RPMI8226 (cell line): ENCODE measurements around the gene KRT7.
"Not testable (repeated sequence)": the region's sequence is repeated elsewhere in the genome, so short reads cannot be mapped to it uniquely, and the experiment has no call there.

Experiments
- DNase-seq: peaks from one replicate; pipeline ENCODE4 v3.0.0-alpha.2; 2015

The KRT7 gene

DNA sequence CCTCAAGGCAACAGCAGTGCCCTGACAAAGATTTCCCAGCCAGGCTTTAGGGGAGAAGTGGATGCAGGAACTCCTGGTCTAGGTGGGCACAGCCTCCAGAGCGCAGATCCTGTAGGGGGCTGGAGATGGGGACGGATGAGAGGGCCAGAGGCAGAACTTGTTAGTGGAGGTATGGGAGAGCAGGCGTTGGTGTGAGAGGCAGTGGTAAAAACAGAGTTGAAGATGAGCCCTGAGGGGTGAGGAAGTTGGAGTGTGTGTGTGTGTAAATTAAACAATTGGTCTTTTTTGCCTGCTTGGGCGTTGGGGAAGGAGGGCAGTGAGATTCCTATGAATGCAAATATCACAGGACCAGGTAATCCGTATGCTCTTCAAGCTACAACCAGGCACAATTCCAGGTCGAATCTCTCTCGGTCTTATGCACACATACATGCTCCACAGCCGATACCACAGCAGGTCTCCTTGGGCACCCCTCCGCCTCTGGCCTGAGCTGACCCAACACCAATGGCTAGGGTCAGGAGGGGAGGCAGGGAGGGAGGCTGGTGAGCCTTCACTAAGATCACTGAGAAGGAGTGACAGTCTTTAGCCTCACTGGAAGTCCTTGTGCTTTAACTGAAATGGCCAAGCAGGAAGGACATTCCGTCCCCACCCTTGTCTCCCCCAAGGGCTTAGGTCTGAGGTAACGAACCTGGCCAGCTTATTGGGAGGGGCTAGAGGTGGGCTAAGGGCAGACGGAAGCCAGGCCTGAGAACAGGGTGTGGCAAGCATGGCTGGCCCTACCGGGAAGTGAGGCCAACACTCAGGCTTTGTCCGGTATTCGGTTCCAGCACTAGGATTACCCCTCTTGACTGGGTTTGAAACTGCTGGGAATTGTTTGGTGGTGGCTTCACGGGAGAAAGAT lies 1.5 kb upstream of the KRT7 start:
- DNase-seq, result no peak

DNA sequence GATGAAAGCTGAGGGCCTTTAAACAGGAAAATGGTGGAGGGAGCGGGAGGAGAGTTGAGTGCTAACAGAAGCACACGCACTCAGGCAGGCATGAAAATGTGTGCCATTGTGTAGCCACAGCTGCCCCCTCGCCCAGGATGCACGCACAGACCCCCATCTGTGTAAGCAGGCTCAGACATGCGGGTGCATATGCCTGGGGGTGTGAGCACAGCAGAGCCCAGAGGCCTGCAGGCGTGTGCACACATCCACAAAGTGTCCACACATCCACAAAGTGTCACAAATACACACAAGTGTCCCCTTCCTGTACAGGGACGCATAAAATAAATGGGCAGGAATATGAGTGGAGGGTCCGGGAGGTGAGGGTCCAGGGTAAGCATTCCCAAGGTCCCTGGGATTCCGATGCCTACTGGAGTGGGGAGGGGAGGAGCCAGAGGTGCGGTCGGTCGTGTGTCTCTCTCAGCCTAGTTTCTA lies 805 bp upstream of the KRT7 start:
- no peak for DNase-seq

GRCh38 chr12:52233462-52234207 lies 592 bp downstream of the KRT7 start:
- no peak for DNase-seq

- DNase-seq, result no peak
Observed at GRCh38 chr12:52234223-52234810, 1.3 kb downstream of the KRT7 start.

DNA sequence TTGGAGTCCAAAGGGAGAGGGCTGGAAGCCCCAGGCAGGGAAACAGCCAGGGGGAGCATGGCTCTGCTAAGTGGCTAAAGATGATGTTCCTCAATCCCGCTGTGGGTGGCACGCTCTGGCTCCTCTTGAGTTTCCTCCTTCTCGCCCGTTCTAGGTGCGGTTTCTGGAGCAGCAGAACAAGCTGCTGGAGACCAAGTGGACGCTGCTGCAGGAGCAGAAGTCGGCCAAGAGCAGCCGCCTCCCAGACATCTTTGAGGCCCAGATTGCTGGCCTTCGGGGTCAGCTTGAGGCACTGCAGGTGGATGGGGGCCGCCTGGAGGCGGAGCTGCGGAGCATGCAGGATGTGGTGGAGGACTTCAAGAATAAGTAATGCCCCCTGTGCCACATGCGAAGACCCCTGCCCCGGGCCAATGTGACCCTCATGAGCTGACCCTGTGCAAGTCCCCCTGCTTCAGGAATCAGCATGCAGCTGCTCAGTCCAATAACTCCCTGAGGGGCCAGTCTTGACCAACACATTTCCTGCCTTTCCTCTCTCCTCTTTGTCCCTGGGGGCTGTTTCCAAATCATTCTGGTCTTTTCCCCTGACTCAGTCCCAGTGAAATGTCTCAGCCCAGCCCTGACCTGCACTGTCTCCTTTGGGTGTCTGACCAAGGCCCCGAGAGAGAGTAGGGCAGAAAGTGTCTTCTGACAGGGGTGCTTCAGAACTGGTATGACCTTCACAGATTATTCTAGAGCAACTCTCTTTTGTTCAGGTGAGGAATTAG lies 2.1 kb downstream of the KRT7 start:
- no peak for DNase-seq

DNA sequence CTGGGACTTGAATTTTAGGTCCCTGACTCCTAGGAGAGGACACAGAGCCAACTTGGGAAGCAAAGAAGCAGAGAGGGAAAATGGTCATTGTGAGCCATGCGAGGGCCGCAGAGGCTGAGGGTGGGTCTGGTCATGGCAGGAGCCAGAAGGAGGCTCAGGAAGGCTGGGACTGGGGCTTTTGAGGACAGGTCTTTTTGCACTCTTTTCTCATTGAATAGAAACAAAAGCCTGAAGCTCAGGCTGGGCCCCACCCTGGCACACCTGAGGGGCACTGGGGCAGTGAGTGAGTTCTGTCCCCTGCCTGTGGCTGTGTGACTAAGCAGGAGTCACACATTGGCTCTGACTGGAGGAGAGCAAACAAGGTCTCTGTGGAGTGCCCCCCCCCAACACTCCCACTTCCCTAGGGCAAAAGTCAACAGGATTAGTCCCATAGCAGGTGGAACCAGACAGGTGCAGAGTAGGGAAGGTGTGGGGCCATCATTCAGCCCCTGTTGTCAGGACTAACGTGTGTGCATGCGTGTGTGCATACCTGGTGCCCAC lies 2.8 kb downstream of the KRT7 start:
- peak; percentile 42 for DNase-seq

DNA sequence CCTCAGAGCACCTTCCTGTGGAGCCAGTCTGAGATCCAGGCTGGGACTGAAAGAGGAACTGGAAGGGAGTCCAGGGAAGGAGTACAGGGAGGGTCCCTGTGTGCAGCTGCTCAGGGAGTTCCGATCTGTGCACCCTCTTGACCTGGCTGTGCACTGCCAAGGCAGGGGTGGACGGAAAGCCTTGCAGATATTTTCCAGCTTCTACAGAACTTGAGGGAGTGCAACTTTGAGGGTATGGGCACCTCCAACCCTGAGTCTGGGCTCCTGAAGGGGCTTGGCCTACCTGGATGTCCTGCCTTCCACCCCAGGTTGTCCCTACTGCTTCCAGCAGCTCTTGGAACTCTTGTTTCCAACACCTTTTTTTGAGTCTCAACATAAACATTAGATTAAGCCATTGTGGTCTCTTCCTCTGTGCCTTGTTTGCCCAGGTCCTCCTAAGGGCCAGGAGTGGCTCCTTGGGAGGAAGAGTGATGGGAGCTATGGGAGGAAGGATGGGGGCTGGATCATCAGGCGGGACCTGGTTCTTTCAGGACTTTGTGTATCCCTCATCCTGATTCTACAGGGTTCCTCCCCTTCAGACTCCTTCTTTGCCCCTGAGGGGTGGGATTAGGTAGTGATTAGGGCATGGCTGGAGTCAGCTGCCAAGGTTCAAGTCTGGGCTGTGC lies 3.5 kb downstream of the KRT7 start:
- DNase-seq, result peak; percentile 42

GRCh38 chr12:52238207-52238840 lies 5.3 kb downstream of the KRT7 start:
- no peak for DNase-seq

- no peak for DNase-seq
Observed at GRCh38 chr12:52238916-52239646, 6.0 kb downstream of the KRT7 start.

DNA sequence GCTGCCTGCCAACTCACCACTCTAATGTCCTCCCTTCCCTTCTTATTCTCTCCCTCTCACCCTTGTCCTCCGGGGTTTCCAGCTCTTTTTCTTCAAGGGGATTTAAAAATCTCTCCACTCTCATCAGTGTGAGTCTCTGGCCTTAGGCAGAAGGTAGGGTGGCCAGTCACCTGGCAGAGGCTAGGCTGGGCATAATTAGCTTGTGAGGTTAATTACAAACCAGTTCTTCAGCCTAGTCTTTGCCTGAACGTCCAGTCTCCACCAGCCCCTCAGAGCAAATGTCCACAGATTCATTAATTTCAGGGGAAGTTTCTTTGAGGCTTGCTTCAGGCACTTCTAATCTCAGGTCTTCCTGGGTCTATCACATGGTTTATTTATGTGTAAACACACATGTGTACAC lies 6.7 kb downstream of the KRT7 start:
- DNase-seq, result no peak

GRCh38 chr12:52240247-52240646 lies 7.2 kb downstream of the KRT7 start:
- DNase-seq, result not testable (repeated sequence)

- no peak for DNase-seq
Observed at GRCh38 chr12:52241205-52241842, 8.3 kb downstream of the KRT7 start.

- DNase-seq, result no peak
Observed at GRCh38 chr12:52242442-52243258, 9.6 kb downstream of the KRT7 start.

DNA sequence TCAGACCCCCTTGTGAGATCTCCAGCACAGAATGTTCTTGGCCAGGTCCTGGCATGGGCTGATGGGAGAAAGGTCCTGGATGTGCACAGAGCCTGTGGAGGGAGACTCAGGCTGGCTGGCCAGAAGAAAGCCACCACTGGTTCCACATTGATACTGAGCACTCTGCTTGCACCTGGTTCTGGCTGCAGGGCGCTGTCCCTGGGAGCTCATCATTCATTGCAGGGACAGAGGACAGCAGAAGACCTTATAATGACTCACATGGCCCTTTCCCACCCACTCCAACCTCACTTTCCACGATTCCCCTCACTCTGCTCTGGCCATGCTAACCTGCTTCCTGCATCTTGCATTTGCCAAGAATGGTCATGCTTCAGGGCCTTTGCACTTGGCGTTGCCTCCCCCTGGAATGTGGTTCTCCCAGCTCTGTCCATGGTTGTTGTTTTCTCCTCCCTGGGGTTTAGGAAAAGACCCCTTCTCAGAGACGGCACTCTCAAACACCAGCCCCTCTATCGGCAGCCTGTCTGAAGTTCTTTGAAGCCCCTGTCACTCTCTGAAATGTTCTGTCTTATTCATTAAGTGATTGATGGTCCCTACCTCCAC lies 10.3 kb downstream of the KRT7 start:
- DNase-seq, result peak; percentile 31

DNA sequence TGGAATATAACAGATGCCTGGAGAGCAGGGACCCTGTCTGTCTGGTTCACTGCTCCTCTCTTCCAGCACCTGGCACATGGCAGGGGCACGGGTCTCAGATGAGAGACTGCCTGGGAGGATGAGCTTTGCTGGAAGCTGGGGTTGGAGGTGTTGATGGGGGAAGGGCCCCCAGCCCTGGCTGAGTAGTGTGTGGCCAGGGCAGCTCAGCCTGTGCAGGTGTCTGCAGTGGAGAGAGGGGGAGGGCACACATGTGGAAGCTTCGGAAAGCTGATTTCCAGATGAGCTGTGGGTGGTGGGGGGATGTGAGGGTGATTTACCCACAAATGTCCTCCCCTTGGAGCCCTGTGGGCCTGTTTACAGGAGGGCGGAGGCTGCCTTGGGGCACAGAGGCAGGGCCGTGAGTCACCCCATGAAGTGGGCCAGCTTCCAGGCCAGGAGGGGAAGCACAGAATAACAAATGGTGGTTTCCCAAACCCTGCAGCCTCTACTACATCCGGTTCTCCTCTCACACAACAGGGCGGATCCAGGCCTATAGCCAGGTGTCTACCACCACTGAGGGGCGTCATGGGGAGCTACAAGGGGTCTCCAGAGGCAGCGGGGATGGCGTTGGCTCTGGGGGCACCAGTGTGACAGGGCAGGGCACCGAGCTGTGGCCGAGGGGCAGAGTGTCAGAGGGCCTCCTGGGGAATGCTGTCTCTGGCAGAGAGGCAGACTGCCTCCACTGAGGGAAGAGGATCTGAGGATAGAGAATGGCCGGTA lies 11.0 kb downstream of the KRT7 start:
- peak; percentile 98 for DNase-seq

- peak; percentile 49 for DNase-seq
Observed at GRCh38 chr12:52244615-52244994, 11.6 kb downstream of the KRT7 start.

GRCh38 chr12:52245259-52245961 lies 12.4 kb downstream of the KRT7 start:
- peak; percentile 34 for DNase-seq
